ENCODE results near the gene BORCS6. TPM values are rescaled to one million over a fixed set of nuclear protein-coding genes. Genes with fewer than 3 reads are reported as not detected.

BORCS6 gene
- total and polyA plus RNA-seq, 2 of the 13 experiments (the other 11 are each of a cell fraction or from before 2014, with no cell fraction given), result 2.0 to 5.1 TPM

GRCh38 chr17:8162233-8162996 is 27.6 kb downstream of the BORCS6 start, which contains the start of gene VAMP2 (continued):
- TF ChIP-seq UBTF (CRISPR knock-in tag; IDR thresholded peaks at IDR 0.05) (peak; percentile 38; the same call in 1 of the 2 replicates), POLR2A (IDR thresholded peaks at IDR 0.05; ENCODE audit: insufficient read depth in 1 of 2, low read depth in 2 of 2, low read length in 2 of 2) (peak in 1 of 2 experiments; percentile 75; a peak in 3 of 4 replicates), TFDP2 (CRISPR knock-in tag; IDR thresholded peaks at IDR 0.05) (peak; percentile 7; the same call in 1 of the 2 replicates), ZNF251 (CRISPR knock-in tag; IDR thresholded peaks at IDR 0.05) (no peak), ZNF263 (CRISPR knock-in tag; IDR thresholded peaks at IDR 0.05) (peak; percentile 70), ZIK1 (CRISPR knock-in tag; IDR thresholded peaks at IDR 0.05; ENCODE audit: borderline replicate concordance, low read depth) (0 out of 2 replicates have a peak, but pooled peaks have one; percentile 62), ATF1 (CRISPR knock-in tag; IDR thresholded peaks at IDR 0.05) (no peak), SIN3B (IDR thresholded peaks at IDR 0.05; ENCODE audit: low read length) (no peak), ZNF446 (CRISPR knock-in tag; IDR thresholded peaks at IDR 0.05) (peak; percentile 57; the same call in 1 of the 2 replicates), ZNF234 (CRISPR knock-in tag; conservative IDR thresholded peaks at IDR 0.05) (no peak), ZNF773 (CRISPR knock-in tag; IDR thresholded peaks at IDR 0.05; ENCODE audit: borderline replicate concordance) (peak; percentile 43; the same call in 1 of the 2 replicates), ZFY (CRISPR knock-in tag; IDR thresholded peaks at IDR 0.05) (peak; percentile 77), ATF3 (CRISPR knock-in tag; IDR thresholded peaks at IDR 0.05) (0 out of 2 replicates have a peak, but pooled peaks have one; percentile 23), YEATS4 (CRISPR knock-in tag; IDR thresholded peaks at IDR 0.05; ENCODE audit: borderline replicate concordance) (peak; percentile 70; the same call in 1 of the 2 replicates)
- TF ChIP-seq, protein P1, sequence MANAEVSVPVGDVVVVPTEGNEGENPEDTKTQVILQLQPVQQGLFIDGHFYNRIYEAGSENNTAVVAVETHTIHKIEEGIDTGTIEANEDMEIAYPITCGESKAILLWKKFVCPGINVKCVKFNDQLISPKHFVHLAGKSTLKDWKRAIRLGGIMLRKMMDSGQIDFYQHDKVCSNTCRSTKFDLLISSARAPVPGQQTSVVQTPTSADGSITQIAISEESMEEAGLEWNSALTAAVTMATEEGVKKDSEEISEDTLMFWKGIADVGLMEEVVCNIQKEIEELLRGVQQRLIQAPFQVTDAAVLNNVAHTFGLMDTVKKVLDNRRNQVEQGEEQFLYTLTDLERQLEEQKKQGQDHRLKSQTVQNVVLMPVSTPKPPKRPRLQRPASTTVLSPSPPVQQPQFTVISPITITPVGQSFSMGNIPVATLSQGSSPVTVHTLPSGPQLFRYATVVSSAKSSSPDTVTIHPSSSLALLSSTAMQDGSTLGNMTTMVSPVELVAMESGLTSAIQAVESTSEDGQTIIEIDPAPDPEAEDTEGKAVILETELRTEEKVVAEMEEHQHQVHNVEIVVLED (CRISPR knock-in tag; IDR thresholded peaks at IDR 0.05; ENCODE audit: borderline replicate concordance), result no peak
- TF ChIP-seq, protein P2, sequence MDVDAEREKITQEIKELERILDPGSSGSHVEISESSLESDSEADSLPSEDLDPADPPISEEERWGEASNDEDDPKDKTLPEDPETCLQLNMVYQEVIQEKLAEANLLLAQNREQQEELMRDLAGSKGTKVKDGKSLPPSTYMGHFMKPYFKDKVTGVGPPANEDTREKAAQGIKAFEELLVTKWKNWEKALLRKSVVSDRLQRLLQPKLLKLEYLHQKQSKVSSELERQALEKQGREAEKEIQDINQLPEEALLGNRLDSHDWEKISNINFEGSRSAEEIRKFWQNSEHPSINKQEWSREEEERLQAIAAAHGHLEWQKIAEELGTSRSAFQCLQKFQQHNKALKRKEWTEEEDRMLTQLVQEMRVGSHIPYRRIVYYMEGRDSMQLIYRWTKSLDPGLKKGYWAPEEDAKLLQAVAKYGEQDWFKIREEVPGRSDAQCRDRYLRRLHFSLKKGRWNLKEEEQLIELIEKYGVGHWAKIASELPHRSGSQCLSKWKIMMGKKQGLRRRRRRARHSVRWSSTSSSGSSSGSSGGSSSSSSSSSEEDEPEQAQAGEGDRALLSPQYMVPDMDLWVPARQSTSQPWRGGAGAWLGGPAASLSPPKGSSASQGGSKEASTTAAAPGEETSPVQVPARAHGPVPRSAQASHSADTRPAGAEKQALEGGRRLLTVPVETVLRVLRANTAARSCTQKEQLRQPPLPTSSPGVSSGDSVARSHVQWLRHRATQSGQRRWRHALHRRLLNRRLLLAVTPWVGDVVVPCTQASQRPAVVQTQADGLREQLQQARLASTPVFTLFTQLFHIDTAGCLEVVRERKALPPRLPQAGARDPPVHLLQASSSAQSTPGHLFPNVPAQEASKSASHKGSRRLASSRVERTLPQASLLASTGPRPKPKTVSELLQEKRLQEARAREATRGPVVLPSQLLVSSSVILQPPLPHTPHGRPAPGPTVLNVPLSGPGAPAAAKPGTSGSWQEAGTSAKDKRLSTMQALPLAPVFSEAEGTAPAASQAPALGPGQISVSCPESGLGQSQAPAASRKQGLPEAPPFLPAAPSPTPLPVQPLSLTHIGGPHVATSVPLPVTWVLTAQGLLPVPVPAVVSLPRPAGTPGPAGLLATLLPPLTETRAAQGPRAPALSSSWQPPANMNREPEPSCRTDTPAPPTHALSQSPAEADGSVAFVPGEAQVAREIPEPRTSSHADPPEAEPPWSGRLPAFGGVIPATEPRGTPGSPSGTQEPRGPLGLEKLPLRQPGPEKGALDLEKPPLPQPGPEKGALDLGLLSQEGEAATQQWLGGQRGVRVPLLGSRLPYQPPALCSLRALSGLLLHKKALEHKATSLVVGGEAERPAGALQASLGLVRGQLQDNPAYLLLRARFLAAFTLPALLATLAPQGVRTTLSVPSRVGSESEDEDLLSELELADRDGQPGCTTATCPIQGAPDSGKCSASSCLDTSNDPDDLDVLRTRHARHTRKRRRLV (CRISPR knock-in tag; IDR thresholded peaks at IDR 0.05), result no peak
- TF ChIP-seq, protein P3, sequence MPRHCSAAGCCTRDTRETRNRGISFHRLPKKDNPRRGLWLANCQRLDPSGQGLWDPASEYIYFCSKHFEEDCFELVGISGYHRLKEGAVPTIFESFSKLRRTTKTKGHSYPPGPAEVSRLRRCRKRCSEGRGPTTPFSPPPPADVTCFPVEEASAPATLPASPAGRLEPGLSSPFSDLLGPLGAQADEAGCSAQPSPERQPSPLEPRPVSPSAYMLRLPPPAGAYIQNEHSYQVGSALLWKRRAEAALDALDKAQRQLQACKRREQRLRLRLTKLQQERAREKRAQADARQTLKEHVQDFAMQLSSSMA (CRISPR knock-in tag; IDR thresholded peaks at IDR 0.05), result 0 out of 2 replicates have a peak, but pooled peaks have one; percentile 64

Measured in HepG2 (cell line).